HG03025 (cell line): ENCODE measurements around the gene HSD17B12.

ENCODE experiments used
- ATAC-seq: cut with Tn5 transposase; IDR thresholded peaks from one replicate; pipeline ENCODE4 v1.9.1; 2021; ENCODE audit warnings: mild to moderate bottlenecking, moderate library complexity; ENCODE audit not compliant: unreplicated experiment, low FRiP score

Gene HSD17B12

GRCh38 chr11:43790444-43790794 lies 109.9 kb downstream of the HSD17B12 start:
- ATAC-seq, result no peak

GRCh38 chr11:43797337-43797736 lies 116.8 kb downstream of the HSD17B12 start:
- ATAC-seq, result no peak

DNA sequence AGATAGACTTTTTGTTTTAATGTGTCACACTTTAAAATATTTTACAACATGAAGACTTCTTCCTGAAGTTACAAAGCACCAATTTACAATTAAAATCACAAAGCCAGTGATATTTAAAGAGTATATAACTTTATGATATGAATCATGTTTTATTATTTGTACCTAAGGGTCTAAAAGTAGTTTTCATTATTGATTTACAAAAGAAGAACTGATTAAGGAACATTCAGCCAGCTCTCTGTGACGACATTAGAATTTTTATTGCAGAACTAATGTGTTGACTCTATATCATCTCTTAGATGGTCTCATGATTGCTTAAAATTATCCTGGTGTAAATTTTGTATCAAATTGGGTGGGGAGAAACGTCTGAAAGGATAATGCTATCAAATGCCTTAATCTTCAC lies 117.3 kb downstream of the HSD17B12 start:
- ATAC-seq, result no peak

- ATAC-seq, result no peak
Measured at GRCh38 chr11:43802509-43802908, 122.0 kb downstream of the HSD17B12 start.

GRCh38 chr11:43803766-43804165 lies 123.2 kb downstream of the HSD17B12 start:
- no peak for ATAC-seq

DNA sequence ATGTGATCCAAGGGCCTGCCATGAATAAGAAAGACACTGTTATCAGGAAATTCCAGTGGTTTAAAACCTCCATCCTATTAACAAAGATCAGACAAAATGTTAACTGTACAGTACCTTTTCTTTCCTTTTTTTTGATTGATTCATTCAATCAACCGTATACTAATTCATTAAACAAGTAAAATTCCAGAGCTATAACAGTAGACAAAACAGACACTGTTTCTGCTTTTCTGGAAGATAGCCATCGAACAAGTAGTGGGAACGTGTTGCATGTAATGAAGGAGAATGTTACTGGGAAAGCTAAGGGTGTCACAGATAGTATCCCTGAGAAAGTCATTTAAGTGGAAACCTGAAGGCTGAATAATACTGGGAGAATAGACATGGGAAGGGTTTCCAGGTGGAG lies 126.4 kb downstream of the HSD17B12 start:
- ATAC-seq, result no peak

- no peak for ATAC-seq
Measured at GRCh38 chr11:43810929-43811596, 130.5 kb downstream of the HSD17B12 start.

GRCh38 chr11:43812471-43812870 lies 131.9 kb downstream of the HSD17B12 start:
- no peak for ATAC-seq

- no peak for ATAC-seq
Measured at GRCh38 chr11:43818220-43818619, 137.7 kb downstream of the HSD17B12 start.

GRCh38 chr11:43819926-43820325 lies 139.4 kb downstream of the HSD17B12 start:
- ATAC-seq, result no peak

DNA sequence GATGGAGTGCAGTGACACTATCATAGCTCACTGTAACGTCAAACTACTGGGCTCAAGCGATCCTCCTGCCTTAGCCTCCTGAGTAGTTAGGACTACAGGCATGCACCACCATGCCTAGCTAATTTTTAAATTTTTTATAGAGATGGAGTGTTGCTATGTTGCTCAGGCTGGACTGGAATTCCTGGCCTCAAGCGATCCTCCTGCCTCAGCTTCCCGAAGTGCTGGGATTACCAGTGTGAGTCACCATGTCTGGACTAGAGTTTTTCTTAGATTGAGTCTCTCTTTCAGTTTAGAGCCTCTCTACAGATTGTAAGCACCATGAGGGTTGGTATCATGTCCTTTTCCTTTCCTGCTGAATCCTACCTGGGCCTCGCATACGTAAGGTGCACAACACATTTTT lies 142.8 kb downstream of the HSD17B12 start:
- ATAC-seq, result no peak

DNA sequence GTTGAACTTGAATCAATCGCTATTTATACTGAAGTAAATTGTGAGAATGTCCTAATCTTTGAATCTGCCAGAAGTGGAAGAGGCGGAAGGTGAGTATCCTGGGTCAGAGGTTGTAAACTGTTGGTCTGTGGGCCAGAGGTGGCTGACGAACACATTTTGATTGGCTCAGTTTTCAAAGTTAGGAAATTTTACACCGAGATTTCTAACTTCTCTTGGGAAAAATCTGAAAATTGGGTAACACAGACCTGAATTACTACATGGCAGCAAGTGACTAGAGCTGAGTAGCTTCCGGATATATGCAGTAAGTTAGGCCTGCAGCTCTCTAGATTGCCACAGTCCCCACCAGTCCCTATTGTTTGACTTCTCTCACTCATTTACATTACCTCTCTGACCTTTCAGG lies 143.3 kb downstream of the HSD17B12 start:
- no peak for ATAC-seq

DNA sequence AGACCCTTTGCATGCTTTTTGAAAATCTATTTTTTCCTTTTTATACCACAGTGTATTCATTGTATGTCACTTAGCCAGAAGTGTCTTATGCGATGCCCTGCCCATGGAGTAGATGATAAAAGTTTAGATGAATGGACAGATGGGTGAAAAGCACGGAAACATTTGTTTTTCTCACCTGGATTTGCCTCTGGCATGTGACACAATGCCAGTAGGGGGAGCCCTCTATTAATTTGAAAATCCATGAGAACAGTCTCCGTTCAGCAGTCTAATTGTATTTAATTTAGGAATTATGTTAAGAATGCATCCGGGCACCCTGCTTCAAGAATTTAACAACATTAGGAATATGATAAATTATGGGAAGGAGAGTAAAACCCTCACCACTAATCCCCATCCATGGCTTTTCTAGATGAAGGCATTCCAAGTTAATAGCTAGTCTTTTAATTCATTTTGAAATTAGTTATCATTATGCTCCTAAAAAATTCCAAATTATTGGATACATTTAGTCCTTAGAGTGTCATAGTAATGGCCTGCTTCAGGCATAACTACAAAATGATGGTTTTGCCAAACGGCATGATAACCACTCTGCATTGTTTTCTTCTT lies 144.8 kb downstream of the HSD17B12 start:
- ATAC-seq, result no peak

GRCh38 chr11:43830928-43831440 lies 150.4 kb downstream of the HSD17B12 start:
- ATAC-seq, result no peak

GRCh38 chr11:43832536-43832935 lies 152.0 kb downstream of the HSD17B12 start:
- ATAC-seq, result no peak

GRCh38 chr11:43833657-43834073 lies 153.1 kb downstream of the HSD17B12 start:
- ATAC-seq, result no peak

- ATAC-seq, result no peak
Measured at GRCh38 chr11:43834286-43834685, 153.7 kb downstream of the HSD17B12 start.

GRCh38 chr11:43835104-43835503 lies 154.6 kb downstream of the HSD17B12 start:
- ATAC-seq, result no peak

DNA sequence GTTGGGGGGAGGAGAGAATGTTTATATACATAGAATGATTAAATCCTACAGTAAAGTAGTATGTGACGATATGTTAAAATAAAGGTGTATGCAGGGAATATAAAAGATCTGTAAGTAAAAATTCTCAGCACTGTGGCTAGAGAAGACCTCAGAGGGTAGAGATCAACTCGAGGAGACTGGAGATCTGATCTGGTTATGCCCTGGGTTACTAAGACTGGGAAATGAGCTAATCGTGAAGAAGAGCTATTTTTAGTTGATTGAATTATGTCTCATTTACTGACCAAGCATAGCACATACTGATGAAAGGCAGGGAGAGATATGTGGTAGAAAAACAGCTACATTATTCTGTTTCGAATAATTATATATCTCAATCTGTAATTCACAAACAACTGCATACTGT lies 157.3 kb downstream of the HSD17B12 start:
- ATAC-seq, result no peak

DNA sequence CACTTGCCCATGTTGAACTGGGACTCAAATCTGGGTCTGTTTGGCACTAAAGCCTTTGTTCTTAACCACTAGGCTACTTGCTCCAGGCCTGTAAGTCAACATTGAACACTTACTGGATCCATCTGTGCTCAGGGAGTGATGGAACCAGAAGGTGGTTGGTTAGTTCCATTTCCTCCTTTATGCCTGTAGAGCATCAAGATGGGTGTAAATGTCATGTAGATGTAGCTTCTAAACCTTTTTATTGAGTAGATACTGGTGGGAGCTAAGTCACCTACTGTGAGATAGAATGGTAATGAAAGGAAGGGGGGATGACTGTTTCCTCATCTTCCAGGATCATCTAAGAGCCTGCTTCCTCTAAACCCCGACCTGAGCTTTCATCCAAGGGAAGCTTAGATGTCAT lies 161.5 kb downstream of the HSD17B12 start:
- no peak for ATAC-seq

- ATAC-seq, result no peak
Measured at GRCh38 chr11:43845816-43846215, 165.3 kb downstream of the HSD17B12 start.

DNA sequence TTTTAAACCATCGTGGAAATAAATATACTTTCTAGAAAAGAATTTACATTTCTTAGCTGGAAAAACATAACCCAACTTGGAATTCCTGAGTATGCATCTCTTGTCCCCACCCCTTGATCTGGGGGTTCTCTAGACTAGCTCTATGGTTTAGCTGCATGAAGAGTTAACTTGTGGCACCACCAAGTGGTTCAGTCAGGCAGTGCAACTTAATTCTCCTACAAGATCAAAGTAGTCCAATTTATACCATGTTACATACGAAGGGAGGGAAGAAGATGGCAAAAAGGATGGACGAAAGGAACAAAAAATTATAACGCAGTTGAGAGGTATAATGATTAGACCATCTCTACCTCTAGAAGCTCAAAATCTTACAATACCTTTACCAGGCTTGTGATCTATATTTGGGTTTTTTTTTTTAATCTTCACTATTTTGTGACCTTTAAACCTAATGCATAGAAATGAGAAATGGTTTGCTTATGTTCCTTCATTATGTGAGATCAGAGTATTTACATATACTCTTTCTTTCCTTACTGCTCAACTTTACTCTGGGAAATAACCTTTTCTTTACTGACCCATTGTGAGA lies 171.6 kb downstream of the HSD17B12 start:
- no peak for ATAC-seq
